BJ (cell line): ENCODE results near the gene ZBTB22. TPM values are rescaled to one million over a fixed set of nuclear protein-coding genes. Genes with fewer than 3 reads are reported as not detected.
"Not testable (repeated sequence)": the region's sequence is repeated elsewhere in the genome, so short reads cannot be mapped to it uniquely, and the experiment has no call there.

Source experiments
- CTCF ChIA-PET: fragments of 350-600 bp; formaldehyde crosslinking; extraction: SDS; loops from one replicate; lab custom pipeline; 2021; ENCODE audit warnings: antibody characterized with exemption, inconsistent platforms; lab: Yijun Ruan, JAX
- POLR2A ChIA-PET: fragments of 300-600 bp; sonication (Branson Sonifier 250); formaldehyde crosslinking; extraction: SDS; loops from one replicate; lab custom pipeline; 2021; ENCODE audit warnings: antibody characterized with exemption; lab: Charles Lee
- DNase-seq: peaks from one replicate; pipeline ENCODE4 v3.0.0-alpha.2; 2011; ENCODE audit warnings: low read depth
- H3K27me3 ChIP-seq: 2 replicates; pipeline ENCODE4 v1.6.0; 2011; ENCODE audit warnings: low read length; ENCODE audit not compliant: control insufficient read depth, insufficient read depth
- H3K36me3 ChIP-seq: 2 replicates; pipeline ENCODE4 v1.5.1; 2011; ENCODE audit warnings: low read length; ENCODE audit not compliant: control insufficient read depth, insufficient read depth
- H3K4me3 ChIP-seq: 2 replicates; pipeline ENCODE4 v1.5.1; 2011; ENCODE audit warnings: low read depth, mild to moderate bottlenecking, control low read depth, low read length
- polyA plus RNA-seq: library from polyadenylated mRNA; depleted of rRNA; stranded (reverse); fragments of >200 nt; gene quantifications from 2 replicates; pipeline ENCODE4 v1.2.3, GENCODE V29; 2011
- TF ChIP-seq, protein P1 (sequence below): IDR thresholded peaks from 2 replicates; pipeline ENCODE4 v1.5.1; 2011; ENCODE audit warnings: low read depth, mild to moderate bottlenecking, control low read depth, inconsistent platforms, low read length, moderate library complexity; ENCODE audit not compliant: insufficient read depth

The ZBTB22 gene
- polyA plus RNA-seq, 1 experiment: 13.6 TPM

DNA sequence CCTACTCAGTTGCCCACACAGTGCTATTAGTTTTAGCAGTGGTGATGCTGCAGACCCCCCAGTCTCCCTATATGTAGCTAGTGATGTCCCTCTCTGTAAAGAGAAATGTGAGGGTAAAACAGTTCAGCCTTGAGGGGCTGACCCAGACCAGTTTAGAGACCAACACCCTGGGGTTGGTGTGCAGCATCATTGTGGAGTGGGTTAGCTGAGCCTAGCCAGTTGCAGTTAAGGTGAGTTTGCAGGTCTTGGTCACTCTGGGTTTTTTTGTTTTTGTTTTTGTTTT is 41.0 kb downstream of the ZBTB22 start:
- ChIA-PET POLR2A (no interaction called here), CTCF (interaction anchor here (1.1 to 3.7 kb wide), 7 partner anchors 10 to 150 kb away, joined by 3 to 21 read pairs (median 4); partner anchors contain the start of genes RGL2, WDR46 and ZBTB22)
- DNase-seq: no peak
- TF ChIP-seq, protein P1, sequence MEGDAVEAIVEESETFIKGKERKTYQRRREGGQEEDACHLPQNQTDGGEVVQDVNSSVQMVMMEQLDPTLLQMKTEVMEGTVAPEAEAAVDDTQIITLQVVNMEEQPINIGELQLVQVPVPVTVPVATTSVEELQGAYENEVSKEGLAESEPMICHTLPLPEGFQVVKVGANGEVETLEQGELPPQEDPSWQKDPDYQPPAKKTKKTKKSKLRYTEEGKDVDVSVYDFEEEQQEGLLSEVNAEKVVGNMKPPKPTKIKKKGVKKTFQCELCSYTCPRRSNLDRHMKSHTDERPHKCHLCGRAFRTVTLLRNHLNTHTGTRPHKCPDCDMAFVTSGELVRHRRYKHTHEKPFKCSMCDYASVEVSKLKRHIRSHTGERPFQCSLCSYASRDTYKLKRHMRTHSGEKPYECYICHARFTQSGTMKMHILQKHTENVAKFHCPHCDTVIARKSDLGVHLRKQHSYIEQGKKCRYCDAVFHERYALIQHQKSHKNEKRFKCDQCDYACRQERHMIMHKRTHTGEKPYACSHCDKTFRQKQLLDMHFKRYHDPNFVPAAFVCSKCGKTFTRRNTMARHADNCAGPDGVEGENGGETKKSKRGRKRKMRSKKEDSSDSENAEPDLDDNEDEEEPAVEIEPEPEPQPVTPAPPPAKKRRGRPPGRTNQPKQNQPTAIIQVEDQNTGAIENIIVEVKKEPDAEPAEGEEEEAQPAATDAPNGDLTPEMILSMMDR: no peak
- Histone ChIP-seq H3K4me3 (peak overlapping the region; percentile 49), H3K36me3 (peaks cover 24% of the 10 kb centered on the region), H3K27me3 (no peaks in the 10 kb centered on the region)

DNA sequence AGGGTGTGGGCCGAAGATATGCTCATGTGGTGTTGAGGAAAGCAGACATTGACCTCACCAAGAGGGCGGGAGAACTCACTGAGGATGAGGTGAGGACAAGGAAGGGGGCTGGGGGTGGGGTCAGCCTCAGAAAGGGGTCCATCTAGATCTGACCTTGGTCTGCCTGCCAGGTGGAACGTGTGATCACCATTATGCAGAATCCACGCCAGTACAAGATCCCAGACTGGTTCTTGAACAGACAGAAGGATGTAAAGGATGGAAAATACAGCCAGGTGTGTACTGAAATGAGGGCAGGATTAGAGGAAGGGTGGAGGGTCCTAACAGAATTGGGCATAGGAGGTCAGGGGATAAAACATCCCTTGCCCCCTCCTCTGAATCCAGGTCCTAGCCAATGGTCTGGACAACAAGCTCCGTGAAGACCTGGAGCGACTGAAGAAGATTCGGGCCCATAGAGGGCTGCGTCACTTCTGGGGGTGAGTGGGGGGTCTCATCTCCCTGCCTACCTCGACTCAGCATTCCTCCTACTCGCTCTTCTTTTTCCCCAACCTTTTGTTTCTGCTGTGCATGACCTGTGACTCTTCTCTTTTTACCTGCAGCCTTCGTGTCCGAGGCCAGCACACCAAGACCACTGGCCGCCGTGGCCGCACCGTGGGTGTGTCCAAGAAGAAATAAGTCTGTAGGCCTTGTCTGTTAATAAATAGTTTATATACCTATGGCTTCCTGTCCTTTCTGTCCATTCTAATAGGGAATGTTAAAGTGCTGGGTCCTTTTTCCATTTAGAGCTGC is 41.6 kb downstream of the ZBTB22 start:
- ChIA-PET POLR2A (interaction anchor here (0.7 kb wide), 1 partner anchor 13 kb away, joined by 4 read pairs; the partner anchor contains the start of gene WDR46), CTCF (interaction anchor here (1.2 to 3.7 kb wide), 2 partner anchors 12 to 150 kb away, joined by 3 to 21 read pairs; partner anchors contain the start of gene WDR46)
- not testable (repeated sequence) for H3K27me3 ChIP-seq, H3K4me3 ChIP-seq, DNase-seq
- H3K36me3 ChIP-seq: peaks cover 24% of the 10 kb centered on the region

DNA sequence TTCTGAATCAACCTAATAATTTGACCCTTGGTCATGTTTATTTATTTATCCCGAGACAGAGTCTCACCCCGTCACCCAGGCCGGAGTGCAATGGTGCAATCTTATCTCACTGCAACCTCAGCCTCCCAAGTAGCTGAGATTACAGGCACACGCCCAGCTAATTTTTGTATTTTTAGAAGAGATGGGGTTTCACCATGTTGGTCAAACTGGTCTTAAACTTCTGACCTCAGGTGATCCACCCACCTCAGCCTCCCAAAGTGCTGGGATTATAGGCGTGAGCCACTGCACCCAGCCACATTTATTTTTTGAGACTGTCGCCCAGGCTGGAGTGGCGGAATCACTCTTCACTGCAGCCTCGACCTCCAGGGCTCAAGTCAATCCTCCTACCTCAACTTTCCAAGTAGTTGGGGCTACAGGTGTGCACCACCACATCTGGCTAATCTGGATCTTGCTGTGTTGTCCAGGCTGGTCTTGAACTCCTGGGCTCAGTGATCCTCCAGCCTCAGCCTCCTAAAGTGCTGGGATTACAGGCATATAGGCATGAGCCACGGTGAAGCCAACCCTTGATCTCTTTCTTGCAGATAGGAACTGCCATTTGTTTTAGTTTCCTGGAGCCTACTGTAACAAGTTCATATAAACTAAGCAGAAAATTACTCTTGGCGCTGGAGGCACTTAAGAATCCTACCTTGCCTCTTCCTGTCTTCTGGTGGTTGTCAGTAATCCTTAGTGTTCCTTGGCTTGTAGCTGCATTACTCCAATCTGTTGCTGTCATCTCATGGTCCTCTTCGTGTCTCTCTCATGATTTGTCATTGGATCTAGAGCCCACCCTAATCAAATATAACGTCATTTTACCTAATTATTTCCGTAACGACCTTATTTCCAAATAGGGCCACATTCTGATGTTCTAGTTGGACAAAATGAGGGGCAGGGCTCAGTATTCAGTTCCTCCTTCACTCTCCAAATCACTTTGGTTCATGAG is 43.3 kb downstream of the ZBTB22 start:
- no peak overlapping the region for H3K4me3 ChIP-seq
- TF ChIP-seq, protein P1: no peak
- ChIA-PET CTCF (no interaction called here), POLR2A (no interaction called here)
- peaks cover 22% of the 10 kb centered on the region for H3K36me3 ChIP-seq
- no peaks in the 10 kb centered on the region for H3K27me3 ChIP-seq
- no peak for DNase-seq

DNA sequence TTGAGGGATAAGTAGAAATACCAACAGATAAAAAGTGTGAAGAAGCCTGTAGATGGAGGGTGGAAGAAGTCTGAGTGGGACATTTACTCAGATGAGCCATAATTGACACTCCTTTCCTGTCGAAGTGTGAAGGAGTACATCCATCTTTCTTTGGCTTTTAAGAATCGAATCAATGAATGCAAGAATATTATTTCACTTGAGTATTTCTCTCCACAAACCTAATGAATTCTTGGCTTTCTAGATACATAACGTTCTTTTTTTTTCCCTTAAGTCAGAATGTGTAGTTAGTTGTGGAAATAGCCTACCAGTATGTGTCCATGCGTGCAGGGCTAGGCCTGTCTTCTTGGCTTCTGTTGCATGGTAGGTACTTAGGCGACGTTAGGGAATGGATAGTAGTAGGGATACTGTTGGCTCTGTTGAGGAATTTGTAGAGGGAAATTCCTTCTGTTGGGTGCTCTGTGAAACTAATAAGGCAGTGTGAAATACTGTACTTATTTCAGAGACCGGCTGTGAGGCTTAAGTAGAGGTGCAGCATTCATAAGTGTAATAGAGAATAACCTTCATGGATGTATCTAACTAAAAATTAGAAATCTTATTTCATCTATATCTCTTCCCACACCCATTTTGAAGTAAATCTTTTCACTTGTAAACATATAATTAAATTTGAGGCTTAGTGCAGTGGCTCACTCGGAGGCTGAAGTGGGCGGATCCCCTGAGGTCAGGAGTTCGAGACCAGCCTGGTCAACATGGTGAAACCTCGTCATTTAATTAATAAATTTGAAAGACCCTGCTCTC is 44.2 kb downstream of the ZBTB22 start:
- TF ChIP-seq, protein P1: no peak
- CTCF ChIA-PET: no interaction called here
- no peaks in the 10 kb centered on the region for H3K27me3 ChIP-seq
- POLR2A ChIA-PET: no interaction called here
- DNase-seq: no peak
- H3K4me3 ChIP-seq: peak overlapping the region; percentile 66
- H3K36me3 ChIP-seq: peaks cover 26% of the 10 kb centered on the region
